Measurements from ENCODE around the gene SLC25A21.

DNA sequence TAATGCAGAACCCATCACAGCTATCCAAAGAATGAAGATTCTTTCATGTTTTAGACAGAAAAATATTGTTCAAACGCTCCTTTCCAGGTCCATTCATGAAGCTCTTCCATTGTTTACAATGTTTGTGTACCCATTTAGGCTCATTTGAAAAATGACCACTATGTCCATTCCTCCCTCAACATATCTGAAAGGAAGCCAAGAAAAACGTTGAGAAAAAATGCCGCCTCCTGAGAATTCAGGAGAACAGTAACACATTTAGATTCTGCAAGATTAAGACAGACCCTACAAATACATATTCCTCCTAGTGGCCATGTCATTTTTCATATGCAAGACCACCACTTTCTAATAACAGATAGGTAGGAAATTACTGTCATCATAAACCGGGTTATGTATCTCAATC, 124.4 kb downstream of the SLC25A21 start:
- TF ChIP-seq POLR2AphosphoS5 (IDR thresholded peaks at IDR 0.05; ENCODE audit: borderline replicate concordance, low read depth, low read length) (no peak), EZH2 (IDR thresholded peaks at IDR 0.05) (no peak), FOXP2 (optimal IDR thresholded peaks at IDR 0.05; ENCODE audit: control extremely low read depth, extremely low read length, insufficient read depth) (no peak)

Measured in SK-N-MC (cell line).